Mesenchymal stem cell (in vitro differentiated cells and primary cell): ENCODE data around the gene GTF3C2.

Experiments used
- DNase-seq: peaks from one replicate; pipeline ENCODE4 v3.0.0-alpha.2; 2013
- H2AFZ ChIP-seq: one replicate; pipeline ENCODE4 v1.6.1; 2013; ENCODE audit warnings: low read depth, mild to moderate bottlenecking, control low read depth, inconsistent platforms, low read length, moderate library complexity
- H2AK5ac ChIP-seq: 2 replicates; pipeline ENCODE4 v1.6.1; 2013; ENCODE audit warnings: low read length, moderate library complexity, mild to moderate bottlenecking, inconsistent platforms; ENCODE audit not compliant: severe bottlenecking
- H2BK120ac ChIP-seq: one replicate; pipeline ENCODE4 v1.6.1; 2013; ENCODE audit warnings: low read depth, mild to moderate bottlenecking, inconsistent platforms, low read length, moderate library complexity
- H2BK12ac ChIP-seq, 2 experiments: one replicate each; pipeline ENCODE4 v1.6.1; 2013; ENCODE audit warnings: inconsistent platforms in 2 of 2, low read length in 2 of 2, mild to moderate bottlenecking in 2 of 2, moderate library complexity in 2 of 2, control low read depth in 1 of 2
- H2BK15ac ChIP-seq: one replicate; pipeline ENCODE4 v1.6.1; 2013; ENCODE audit warnings: mild to moderate bottlenecking, low read depth, inconsistent platforms; ENCODE audit not compliant: poor library complexity, severe bottlenecking
- H2BK5ac ChIP-seq: 2 replicates; pipeline ENCODE4 v1.6.1; 2013; ENCODE audit warnings: low read depth, mild to moderate bottlenecking, low read length, control low read depth, inconsistent platforms; ENCODE audit not compliant: poor library complexity, severe bottlenecking
- H3K14ac ChIP-seq, 2 experiments: one replicate each; pipeline ENCODE4 v1.6.1; 2013; ENCODE audit warnings: inconsistent platforms in 2 of 2, low read length in 2 of 2, control low read depth in 1 of 2, mild to moderate bottlenecking in 1 of 2, moderate library complexity in 1 of 2
- H3K18ac ChIP-seq, 2 experiments: one replicate each; pipeline ENCODE4 v1.6.1; 2013; ENCODE audit warnings: inconsistent platforms in 2 of 2, low read length in 2 of 2, control low read depth in 1 of 2, low read depth in 1 of 2, mild to moderate bottlenecking in 1 of 2
- H3K23ac ChIP-seq, 2 experiments: one replicate each; pipeline ENCODE4 v1.6.1; 2013; ENCODE audit warnings: inconsistent platforms in 2 of 2, low read length in 2 of 2, mild to moderate bottlenecking in 2 of 2, moderate library complexity in 2 of 2, control low read depth in 1 of 2
- H3K27ac ChIP-seq: 2 replicates; pipeline ENCODE4 v1.5.1; 2013; ENCODE audit warnings: mild to moderate bottlenecking, moderate library complexity, low read length, control low read depth, inconsistent platforms; ENCODE audit not compliant: poor library complexity, severe bottlenecking
- H3K27me3 ChIP-seq, 2 experiments: 2 replicates each; pipeline versions ENCODE4 v1.6.1 to v1.7.0; 2013; ENCODE audit warnings: low read length in 2 of 2, mild to moderate bottlenecking in 2 of 2, moderate library complexity in 2 of 2, control low read depth in 1 of 2, inconsistent platforms in 1 of 2; ENCODE audit not compliant: control insufficient read depth in 1 of 2, insufficient read depth in 1 of 2
- H3K36me3 ChIP-seq, 2 experiments: 2 replicates each; pipeline versions ENCODE4 v1.6.1 to v1.7.0; 2013; ENCODE audit warnings: low read length in 2 of 2, control low read depth in 1 of 2, inconsistent platforms in 1 of 2, low read depth in 1 of 2, mild to moderate bottlenecking in 1 of 2; ENCODE audit not compliant: insufficient read depth in 2 of 2, control insufficient read depth in 1 of 2
- H3K4ac ChIP-seq, 2 experiments: one replicate each; pipeline ENCODE4 v1.6.1; 2013; ENCODE audit warnings: inconsistent platforms in 2 of 2, low read length in 2 of 2, mild to moderate bottlenecking in 2 of 2, moderate library complexity in 2 of 2, control low read depth in 1 of 2, low read depth in 1 of 2
- H3K4me1 ChIP-seq: 2 replicates; pipeline ENCODE4 v1.6.1; 2013; ENCODE audit warnings: low read depth, low read length, control low read depth; ENCODE audit not compliant: control insufficient read depth, insufficient read depth
- H3K4me2 ChIP-seq: 2 replicates; pipeline ENCODE4 v1.6.1; 2013; ENCODE audit warnings: low read length, mild to moderate bottlenecking, inconsistent platforms; ENCODE audit not compliant: poor library complexity, severe bottlenecking
- H3K4me3 ChIP-seq, 2 experiments: 2 replicates each; pipeline versions ENCODE4 v1.5.1 to v1.7.0; 2013; ENCODE audit warnings: low read length in 2 of 2, mild to moderate bottlenecking in 2 of 2, control low read depth in 1 of 2, low read depth in 1 of 2; ENCODE audit not compliant: insufficient read depth in 1 of 2
- H3K79me1 ChIP-seq: replicated peaks from 2 replicates; pipeline ENCODE4 v1.6.1; 2013; ENCODE audit warnings: mild to moderate bottlenecking, control low read depth, low read length, inconsistent platforms; ENCODE audit not compliant: poor library complexity, severe bottlenecking
- H3K9ac ChIP-seq: 2 replicates; pipeline ENCODE4 v1.7.0; 2013; ENCODE audit warnings: mild to moderate bottlenecking, low read length, moderate library complexity
- H3K9me3 ChIP-seq: 2 replicates; pipeline ENCODE4 v1.7.0; 2013; ENCODE audit warnings: mild to moderate bottlenecking, low read length; ENCODE audit not compliant: control insufficient read depth
- H4K8ac ChIP-seq: one replicate; pipeline ENCODE4 v1.6.1; 2013; ENCODE audit warnings: inconsistent platforms, mild to moderate bottlenecking, low read length, moderate library complexity
- H4K91ac ChIP-seq: one replicate; pipeline ENCODE4 v1.6.1; 2013; ENCODE audit warnings: mild to moderate bottlenecking, low read length, inconsistent platforms
- WGBS: methylation state at CpG from one replicate; pipeline ENCODE4 v1.1.7; 2013; ENCODE audit warnings: mixed read lengths; 5-methylcytosine and 5-hydroxymethylcytosine counted together

Gene GTF3C2

DNA sequence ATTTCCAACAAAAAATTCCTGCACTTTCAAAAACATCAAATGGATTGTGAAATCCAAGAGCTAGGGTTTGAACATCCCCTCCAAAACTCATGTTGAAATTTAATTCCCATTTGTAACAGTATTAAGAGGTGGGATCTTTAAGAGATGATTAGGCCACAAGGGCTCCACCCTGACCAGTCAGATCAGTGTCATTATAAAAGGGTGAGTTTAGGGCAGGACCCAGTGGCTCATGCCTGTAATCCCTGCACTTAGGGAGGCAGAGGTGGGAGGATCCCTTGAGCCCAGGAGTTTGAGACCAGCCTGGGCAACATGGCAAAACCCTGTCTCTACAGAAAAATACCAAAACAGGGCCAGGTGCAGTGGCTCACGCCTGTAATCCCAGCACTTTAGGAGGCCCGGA is 8.9 kb downstream of the GTF3C2 start:
- no peaks in the 10 kb centered on the region for H3K27me3 ChIP-seq
- no peak overlapping the region for H2BK15ac ChIP-seq
- no peak overlapping the region for H3K4me3 ChIP-seq
- no peak overlapping the region for H2AFZ ChIP-seq
- no peak overlapping the region for H2BK12ac ChIP-seq
- H3K18ac ChIP-seq: no peak overlapping the region
- no peak overlapping the region for H3K4ac ChIP-seq
- no peak overlapping the region for H3K9ac ChIP-seq
- H3K9me3 ChIP-seq: no peaks in the 10 kb centered on the region
- H3K36me3 ChIP-seq: peaks cover 6 to 12% of the 10 kb centered on the region in 2 experiments
- H3K79me1 ChIP-seq: peaks cover 26% of the 10 kb centered on the region
- WGBS: 100% methylated on average over 2 of the region's 2 CpGs
- no peak overlapping the region for H3K23ac ChIP-seq
- no peak overlapping the region for H4K8ac ChIP-seq
- no peak overlapping the region for H3K27ac ChIP-seq
- H3K4me2 ChIP-seq: no peak overlapping the region
- H3K14ac ChIP-seq: no peak overlapping the region
- H2AK5ac ChIP-seq: no peak overlapping the region
- DNase-seq: no peak
- H2BK5ac ChIP-seq: no peak overlapping the region
- no peak overlapping the region for H4K91ac ChIP-seq
- no peaks in the 10 kb centered on the region for H3K4me1 ChIP-seq
- no peak overlapping the region for H2BK120ac ChIP-seq

DNA sequence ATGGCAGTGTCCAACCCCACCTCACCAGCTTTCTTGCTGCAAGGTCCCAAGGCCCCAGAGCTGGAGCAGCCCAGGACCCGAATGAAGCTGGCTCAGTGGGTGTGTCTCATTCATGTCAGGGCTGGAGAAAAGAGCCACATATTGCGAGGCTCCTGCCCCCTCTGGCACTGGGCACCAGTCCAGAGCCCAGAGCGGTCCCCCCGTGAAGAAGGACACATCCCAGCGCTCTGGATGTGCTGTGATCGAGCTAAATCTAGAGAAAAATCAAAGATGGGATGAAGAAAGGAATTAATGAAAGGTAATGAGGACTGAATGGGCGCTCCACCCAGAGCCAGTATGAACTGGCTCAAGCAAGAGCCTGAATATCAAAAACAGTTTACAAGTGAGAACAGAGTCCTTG is 20.4 kb downstream of the GTF3C2 start:
- Histone ChIP-seq H3K27me3 (no peaks in the 10 kb centered on the region), H4K91ac (no peak overlapping the region), H2BK5ac (no peak overlapping the region), H3K4ac (no peak overlapping the region), H3K18ac (no peak overlapping the region), H3K4me3 (no peak overlapping the region), H3K27ac (no peak overlapping the region), H3K4me1 (no peaks in the 10 kb centered on the region), H3K36me3 (peaks cover 65 to 84% of the 10 kb centered on the region in 2 experiments), H3K9me3 (no peaks in the 10 kb centered on the region), H3K79me1 (peaks cover 6% of the 10 kb centered on the region), H2AK5ac (no peak overlapping the region), H2BK12ac (no peak overlapping the region), H2AFZ (no peak overlapping the region), H2BK15ac (no peak overlapping the region), H4K8ac (no peak overlapping the region), H3K23ac (no peak overlapping the region), H3K9ac (no peak overlapping the region), H2BK120ac (no peak overlapping the region), H3K4me2 (no peak overlapping the region), H3K14ac (no peak overlapping the region)
- no peak for DNase-seq
- 98% methylated on average over 6 of the region's 7 CpGs for WGBS

DNA sequence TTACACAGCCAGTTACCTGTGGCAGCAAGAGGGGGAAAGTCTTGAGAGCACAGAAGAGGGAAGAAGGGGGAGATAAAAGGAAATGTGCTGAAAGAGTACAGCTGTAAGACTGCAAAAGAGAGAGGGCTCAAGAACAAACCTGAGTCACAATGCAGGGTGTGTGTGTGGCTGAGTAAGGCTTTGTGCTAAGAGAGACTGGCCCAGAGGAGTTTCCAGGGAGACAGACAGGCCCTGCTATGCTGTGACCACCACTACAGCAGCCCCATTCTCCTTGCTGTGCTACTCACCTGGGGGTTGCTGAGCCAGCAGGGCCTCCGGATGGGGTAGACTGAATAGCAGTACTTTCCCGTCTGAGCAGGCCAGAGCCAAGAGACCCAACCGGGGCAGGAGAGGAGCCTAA is 21.3 kb downstream of the GTF3C2 start:
- 100% methylated on average over 2 of the region's 3 CpGs for WGBS
- no peak overlapping the region for H3K4me3 ChIP-seq
- no peak overlapping the region for H3K4me2 ChIP-seq

DNA sequence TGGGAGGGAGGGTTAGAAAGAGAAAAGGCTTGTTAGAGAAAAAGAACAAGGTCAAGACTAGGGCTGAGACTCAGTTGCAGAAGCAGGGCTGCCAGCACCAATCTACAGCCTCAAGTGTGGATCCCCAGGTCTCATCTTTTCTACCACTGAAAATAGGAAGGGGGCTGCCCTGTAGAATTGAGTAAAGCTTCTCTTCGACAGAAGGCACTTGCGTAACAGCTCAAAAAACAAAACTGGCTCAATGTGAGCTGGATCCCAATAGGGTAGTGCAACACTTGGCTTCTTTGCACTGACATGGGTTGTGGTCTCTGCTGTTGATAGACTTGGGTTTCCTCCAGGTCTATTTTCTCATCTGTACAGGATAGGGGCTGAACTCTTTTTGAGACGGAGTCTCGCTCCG is 31.8 kb downstream of the GTF3C2 start:
- H4K8ac ChIP-seq: no peak overlapping the region
- no peak overlapping the region for H3K4ac ChIP-seq
- WGBS: 96% methylated on average over 5 of the region's 5 CpGs
- no peak overlapping the region for H3K4me2 ChIP-seq
- no peak overlapping the region for H3K18ac ChIP-seq
- no peak overlapping the region for H2BK120ac ChIP-seq
- H3K27ac ChIP-seq: no peak overlapping the region
- H3K9ac ChIP-seq: no peak overlapping the region
- H3K79me1 ChIP-seq: peaks cover 8% of the 10 kb centered on the region
- H3K27me3 ChIP-seq: no peaks in the 10 kb centered on the region
- H2BK5ac ChIP-seq: no peak overlapping the region
- H3K36me3 ChIP-seq: peaks cover 24 to 40% of the 10 kb centered on the region in 2 experiments
- no peaks in the 10 kb centered on the region for H3K9me3 ChIP-seq
- H2BK15ac ChIP-seq: no peak overlapping the region
- H2AFZ ChIP-seq: no peak overlapping the region
- DNase-seq: no peak
- no peak overlapping the region for H4K91ac ChIP-seq
- H3K14ac ChIP-seq: no peak overlapping the region
- no peak overlapping the region for H3K23ac ChIP-seq
- no peak overlapping the region for H2AK5ac ChIP-seq
- H2BK12ac ChIP-seq: no peak overlapping the region
- H3K4me3 ChIP-seq: no peak overlapping the region
- peaks cover 13% of the 10 kb centered on the region for H3K4me1 ChIP-seq

More for the DNA sequence above, 21.3 kb downstream of the GTF3C2 start:
- Histone ChIP-seq H4K8ac (no peak overlapping the region), H2AFZ (no peak overlapping the region), H3K27ac (no peak overlapping the region), H3K4ac (no peak overlapping the region), H2AK5ac (no peak overlapping the region), H3K18ac (no peak overlapping the region), H2BK120ac (no peak overlapping the region), H3K27me3 (no peaks in the 10 kb centered on the region), H3K9ac (no peak overlapping the region), H3K14ac (no peak overlapping the region), H3K36me3 (peaks cover 61 to 85% of the 10 kb centered on the region in 2 experiments), H3K4me1 (no peaks in the 10 kb centered on the region), H4K91ac (no peak overlapping the region), H3K9me3 (no peaks in the 10 kb centered on the region), H2BK12ac (no peak overlapping the region), H2BK5ac (no peak overlapping the region), H2BK15ac (no peak overlapping the region), H3K23ac (no peak overlapping the region), H3K79me1 (peaks cover 6% of the 10 kb centered on the region)
- DNase-seq: no peak
